ENCODE data around the gene MAJIN.

DNA sequence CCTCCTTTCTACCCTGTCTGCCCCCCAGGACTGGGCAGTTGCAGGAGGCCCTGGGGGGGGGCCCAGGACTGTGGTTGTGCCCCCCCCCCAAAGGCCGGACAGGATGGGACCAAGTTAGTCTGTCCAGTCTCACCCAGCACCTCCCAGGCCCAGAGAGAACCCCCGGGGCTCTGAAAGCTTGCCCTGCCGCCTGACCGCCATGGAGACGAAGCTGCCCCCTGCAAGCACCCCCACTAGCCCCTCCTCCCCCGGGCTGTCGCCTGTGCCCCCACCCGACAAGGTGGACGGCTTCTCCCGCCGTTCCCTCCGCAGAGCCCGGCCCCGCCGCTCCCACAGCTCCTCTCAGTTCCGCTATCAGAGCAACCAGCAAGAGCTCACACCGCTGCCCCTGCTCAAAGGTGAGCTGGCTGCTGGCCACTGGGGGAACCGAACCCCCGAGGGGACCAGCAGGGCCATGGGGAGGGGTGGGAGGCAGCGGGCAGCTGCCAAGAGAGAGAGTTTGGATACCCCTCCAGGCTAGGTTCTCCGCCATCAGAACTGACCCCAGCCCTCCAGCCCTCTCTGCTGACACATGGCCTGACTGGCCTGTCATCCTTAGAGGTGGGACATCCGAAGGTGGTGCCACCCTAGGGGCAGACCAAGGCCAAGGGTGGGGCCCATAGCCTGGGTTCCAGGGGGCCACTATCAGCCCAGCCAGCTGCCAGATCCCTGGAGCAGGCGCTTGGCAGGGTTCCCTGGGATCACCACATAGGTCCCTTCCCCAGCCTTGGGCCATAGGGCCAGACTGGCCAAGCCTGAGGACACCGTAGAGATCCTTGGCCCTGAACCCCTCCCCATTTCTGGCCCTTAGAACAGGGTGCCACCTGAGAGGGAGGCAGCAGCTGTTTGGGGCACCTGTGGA lies 46.1 kb downstream of the MAJIN start:
- TF ChIP-seq, protein P1, sequence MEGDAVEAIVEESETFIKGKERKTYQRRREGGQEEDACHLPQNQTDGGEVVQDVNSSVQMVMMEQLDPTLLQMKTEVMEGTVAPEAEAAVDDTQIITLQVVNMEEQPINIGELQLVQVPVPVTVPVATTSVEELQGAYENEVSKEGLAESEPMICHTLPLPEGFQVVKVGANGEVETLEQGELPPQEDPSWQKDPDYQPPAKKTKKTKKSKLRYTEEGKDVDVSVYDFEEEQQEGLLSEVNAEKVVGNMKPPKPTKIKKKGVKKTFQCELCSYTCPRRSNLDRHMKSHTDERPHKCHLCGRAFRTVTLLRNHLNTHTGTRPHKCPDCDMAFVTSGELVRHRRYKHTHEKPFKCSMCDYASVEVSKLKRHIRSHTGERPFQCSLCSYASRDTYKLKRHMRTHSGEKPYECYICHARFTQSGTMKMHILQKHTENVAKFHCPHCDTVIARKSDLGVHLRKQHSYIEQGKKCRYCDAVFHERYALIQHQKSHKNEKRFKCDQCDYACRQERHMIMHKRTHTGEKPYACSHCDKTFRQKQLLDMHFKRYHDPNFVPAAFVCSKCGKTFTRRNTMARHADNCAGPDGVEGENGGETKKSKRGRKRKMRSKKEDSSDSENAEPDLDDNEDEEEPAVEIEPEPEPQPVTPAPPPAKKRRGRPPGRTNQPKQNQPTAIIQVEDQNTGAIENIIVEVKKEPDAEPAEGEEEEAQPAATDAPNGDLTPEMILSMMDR (IDR thresholded peaks at IDR 0.05; ENCODE audit: low read depth, low read length) = no peak
- TF ChIP-seq EZH2phosphoT487 (IDR thresholded peaks at IDR 0.05; ENCODE audit: low read depth) = no peak

Measured in OCI-LY3 (cell line).